M059J (cell line): ENCODE measurements around the gene DUOXA2. TPM values are rescaled to one million over a fixed set of nuclear protein-coding genes. Genes with fewer than 3 reads are reported as not detected.

ENCODE experiments used
- DNase-seq: peaks from one replicate; pipeline ENCODE4 v3.0.0-alpha.2; 2012; ENCODE audit warnings: low read depth
- total RNA-seq: library from RNA; depleted of rRNA; stranded (reverse); fragments of >200 nt; shearing (Covaris generic); gene quantifications from 2 replicates; pipeline ENCODE4 v1.2.3, GENCODE V29; 2014

The DUOXA2 gene
- total RNA-seq, 1 experiment from 2014 or later, result 0.05 TPM

DNA sequence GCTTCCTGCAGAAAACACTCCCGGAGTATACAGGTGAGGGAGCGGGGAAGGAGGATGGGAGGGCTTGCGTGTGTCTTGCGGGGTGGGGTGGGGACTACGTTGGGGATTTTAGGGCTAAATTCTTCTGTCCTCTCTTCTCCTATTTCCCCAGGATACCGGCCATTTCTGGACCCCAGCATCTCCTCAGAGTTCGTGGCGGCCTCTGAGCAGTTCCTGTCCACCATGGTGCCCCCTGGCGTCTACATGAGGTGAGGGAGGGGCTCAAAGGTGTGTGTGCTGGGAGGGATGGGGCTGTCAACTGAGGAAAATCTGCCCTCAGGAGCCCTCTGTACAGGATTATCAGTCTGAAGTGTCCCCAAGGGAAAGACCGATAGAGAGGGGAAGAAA lies 22.2 kb downstream of the DUOXA2 start:
- DNase-seq, result no peak

DNA sequence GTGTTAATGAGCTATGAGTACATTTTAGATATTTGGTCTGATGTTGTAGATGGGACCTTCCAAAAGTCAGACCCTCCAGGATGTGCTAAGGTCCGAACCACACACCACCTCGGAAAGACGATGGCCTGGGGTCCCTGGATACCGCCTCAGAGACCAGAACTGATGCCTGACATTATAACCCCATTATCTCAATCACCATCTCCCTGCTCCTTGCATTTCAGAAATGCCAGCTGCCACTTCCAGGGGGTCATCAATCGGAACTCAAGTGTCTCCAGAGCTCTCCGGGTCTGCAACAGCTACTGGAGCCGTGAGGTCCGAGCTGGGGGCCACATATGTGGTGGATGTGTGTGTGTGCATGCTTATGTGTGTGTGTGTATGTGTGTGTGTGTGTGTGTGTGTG lies 23.6 kb downstream of the DUOXA2 start:
- DNase-seq, result no peak

DNA sequence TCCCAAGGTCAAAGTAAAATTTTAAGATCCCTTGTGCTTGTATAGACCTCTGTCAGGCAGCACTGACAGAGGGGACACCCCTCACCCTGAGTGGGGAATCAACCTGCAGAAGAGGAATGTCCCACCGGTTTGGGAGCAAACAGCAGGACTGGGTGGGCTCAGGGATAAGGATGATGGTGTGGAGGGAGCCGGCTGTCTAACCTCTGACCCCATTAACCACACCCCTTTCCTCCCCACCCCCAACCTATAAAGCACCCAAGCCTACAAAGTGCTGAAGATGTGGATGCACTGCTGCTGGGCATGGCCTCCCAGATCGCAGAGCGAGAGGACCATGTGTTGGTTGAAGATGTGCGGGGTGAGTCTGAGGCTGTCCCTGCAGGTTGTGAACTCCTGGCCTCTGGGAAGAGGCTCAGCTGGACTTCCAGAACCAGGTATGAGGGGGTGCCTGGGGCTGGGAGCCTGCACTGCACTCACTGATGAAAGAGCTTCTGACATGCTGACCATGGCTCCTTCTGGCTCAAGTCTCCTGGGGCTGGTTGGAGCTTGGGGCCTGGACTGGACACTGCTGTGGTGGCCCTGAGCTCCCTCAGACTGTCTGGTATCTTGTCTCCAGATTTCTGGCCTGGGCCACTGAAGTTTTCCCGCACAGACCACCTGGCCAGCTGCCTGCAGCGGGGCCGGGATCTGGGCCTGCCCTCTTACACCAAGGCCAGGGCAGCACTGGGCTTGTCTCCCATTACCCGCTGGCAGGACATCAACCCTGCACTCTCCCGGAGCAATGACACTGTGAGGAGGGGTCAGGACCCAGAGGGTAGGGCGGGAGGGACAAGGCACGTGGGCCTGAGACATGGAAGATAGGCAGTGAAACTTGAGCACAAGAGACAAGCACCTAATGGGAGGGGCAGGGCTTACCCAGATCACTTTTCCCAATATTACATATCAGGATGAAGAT lies 25.0 kb downstream of the DUOXA2 start:
- DNase-seq, result no peak

GRCh38 chr15:45139770-45140169 lies 25.6 kb downstream of the DUOXA2 start:
- DNase-seq, result no peak

- DNase-seq, result no peak
Observed at GRCh38 chr15:45140557-45141250, 26.6 kb downstream of the DUOXA2 start.

GRCh38 chr15:45141386-45141785 lies 27.3 kb downstream of the DUOXA2 start:
- DNase-seq, result no peak

DNA sequence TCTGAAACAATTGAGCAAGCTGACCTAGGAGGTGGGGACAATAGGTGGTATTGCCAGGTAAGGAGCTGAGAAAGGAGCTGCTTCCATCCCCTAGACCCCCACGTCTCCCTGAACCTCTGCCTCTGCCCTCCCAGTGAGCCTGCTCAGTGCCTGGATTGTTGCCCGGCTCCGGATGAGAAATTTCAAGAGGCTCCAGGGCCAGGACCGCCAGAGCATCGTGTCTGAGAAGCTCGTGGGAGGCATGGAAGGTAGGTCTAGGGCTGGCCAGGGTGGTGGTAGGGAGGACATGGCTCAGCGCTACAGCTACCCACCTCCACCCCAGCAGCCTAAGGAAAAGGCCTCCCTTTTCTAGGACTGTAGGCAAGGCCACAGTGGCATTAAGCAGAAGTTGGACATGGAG lies 28.9 kb downstream of the DUOXA2 start:
- no peak for DNase-seq

DNA sequence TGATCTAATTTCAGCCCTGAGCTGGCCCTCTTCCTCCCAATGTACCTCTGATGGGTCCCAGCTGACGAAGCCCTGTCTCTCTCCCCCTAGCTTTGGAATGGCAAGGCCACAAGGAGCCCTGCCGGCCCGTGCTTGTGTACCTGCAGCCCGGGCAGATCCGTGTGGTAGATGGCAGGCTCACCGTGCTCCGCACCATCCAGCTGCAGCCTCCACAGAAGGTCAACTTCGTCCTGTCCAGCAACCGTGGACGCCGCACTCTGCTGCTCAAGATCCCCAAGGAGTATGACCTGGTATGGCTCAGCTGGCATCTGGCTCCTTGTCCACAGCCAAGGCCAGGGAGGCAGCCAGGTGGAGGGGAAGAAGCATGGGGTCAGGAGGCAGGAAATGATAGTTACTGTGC lies 29.8 kb downstream of the DUOXA2 start:
- no peak for DNase-seq

DNA sequence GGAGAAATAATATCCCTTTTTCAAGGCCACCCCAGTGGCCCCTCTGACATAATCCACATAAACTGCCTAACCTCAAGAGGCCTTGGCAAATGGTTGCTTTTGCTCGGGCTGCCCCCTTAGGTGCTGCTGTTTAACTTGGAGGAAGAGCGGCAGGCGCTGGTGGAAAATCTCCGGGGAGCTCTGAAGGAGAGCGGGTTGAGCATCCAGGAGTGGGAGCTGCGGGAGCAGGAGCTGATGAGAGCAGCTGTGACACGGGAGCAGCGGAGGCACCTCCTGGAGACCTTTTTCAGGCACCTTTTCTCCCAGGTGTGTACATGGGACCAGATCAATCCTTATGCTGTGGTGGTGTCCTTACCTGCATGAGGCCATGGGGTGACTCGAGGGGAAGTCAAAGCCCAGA lies 30.6 kb downstream of the DUOXA2 start:
- no peak for DNase-seq

GRCh38 chr15:45146405-45146804 lies 32.3 kb downstream of the DUOXA2 start:
- DNase-seq, result no peak

- no peak for DNase-seq
Observed at GRCh38 chr15:45147606-45148005, 33.5 kb downstream of the DUOXA2 start.

DNA sequence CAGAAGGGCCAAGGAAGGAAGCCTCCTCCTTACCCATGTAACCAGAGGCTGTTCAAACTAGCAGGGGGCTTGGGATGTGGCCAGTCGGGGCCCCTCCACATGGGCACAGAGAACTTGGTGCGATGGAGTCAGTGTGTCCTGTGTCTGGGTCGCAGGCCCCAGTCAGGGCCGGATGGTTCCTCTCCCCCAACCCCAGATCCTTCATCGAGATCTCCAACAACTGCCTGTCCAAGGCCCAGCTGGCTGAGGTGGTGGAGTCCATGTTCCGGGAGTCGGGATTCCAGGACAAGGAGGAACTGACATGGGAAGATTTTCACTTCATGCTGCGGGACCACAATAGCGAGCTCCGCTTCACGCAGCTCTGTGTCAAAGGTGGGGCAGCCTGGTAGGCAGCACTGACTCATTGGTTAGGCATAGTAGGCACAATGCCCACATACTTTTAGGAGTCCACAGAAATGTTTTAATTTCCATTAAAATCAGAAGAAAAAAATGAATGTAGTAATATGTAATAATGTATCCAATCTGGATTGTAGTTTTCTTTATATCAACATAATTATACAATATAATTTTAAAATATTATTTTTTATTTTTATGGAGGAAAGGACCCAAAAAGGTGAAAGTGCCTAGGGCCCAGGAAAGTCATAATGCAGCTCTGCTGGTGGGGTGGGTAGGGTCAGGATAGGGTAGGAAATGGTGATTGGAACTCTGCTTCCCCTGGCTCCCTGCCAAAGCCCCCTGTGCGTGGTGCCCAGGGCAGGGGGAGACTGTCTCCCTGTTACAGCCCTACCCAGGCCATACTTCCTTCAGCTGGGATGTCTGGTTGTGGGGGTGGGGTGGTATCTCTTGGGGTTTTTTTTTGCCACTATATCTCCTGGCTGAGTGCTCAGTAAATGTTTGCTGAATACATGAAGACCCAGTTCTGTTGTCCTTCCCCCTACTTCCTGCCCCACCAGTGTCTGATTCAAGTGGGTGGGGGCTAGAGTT lies 34.2 kb downstream of the DUOXA2 start:
- no peak for DNase-seq

DNA sequence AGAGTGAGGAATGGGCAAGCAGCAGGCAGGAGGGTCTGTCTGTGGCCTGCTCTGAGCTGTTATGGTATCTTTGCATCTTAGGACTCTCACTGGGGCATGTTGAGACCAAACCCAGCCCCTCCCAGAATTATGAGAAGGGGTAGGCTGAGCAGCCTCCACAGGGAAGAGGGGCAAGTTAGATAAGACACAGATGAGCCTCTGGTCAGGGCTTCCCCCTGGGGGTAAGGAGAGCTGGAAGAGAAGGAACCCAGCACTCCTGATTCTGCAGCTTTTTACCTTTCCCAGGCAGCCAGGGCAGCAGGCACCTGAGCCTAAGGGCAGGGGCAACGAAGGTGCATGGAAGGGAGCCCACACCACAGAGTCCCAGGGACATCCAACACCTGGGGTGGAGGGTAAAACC lies 34.9 kb downstream of the DUOXA2 start:
- DNase-seq, result no peak

- DNase-seq, result no peak
Observed at GRCh38 chr15:45150481-45150880, 36.4 kb downstream of the DUOXA2 start.

DNA sequence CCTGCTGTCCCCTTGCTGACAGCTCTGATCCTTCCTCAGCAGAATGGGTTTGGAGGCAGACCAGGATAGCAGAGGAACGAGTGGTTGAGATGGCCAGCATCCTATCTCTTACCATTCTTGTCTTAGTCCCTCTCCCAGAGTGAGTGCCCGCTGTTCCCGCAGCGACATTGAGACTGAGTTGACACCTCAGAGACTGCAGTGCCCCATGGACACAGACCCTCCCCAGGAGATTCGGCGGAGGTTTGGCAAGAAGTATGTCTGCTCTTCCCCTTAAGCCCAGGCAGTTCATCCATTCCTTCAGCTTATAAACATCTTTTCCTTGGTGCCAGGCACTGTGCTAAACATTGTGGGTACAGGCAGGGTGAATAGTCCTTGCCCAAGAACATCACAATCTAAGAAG lies 36.9 kb downstream of the DUOXA2 start:
- DNase-seq, result no peak

DNA sequence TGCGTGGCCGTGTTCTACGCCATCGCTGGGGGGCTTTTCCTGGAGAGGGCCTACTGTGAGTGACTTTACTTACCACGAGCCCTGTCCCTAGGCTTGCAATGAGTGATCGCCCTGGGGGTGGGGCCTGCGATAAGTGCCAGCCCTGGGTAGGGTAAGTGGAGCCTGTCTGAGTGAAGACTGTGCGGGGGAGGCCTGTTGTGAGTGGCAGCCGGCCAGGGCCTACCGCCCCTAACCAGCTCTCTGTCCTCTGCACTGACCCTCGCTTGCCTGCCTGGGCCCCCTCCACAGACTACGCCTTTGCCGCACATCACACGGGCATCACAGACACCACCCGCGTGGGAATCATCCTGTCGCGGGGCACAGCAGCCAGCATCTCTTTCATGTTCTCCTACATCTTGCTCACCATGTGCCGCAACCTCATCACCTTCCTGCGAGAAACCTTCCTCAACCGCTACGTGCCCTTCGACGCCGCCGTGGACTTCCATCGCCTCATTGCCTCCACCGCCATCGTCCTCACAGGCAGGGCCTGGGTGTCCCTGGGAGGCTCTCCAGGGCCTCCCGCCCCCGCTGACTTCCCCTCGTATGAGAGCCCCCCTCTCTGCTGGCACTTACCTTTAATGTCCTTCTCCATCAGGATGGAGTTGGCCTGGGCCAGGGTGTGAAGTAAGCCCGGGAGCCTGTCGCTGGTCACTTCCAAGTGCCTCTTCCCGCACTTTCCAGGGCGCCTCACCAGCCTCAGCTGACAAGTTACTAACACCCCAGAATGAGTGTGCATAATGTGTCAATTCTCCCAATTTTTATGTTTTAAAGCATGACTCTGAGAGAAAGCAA lies 38.1 kb downstream of the DUOXA2 start:
- DNase-seq, result no peak

GRCh38 chr15:45155739-45156138 lies 41.6 kb downstream of the DUOXA2 start:
- DNase-seq, result no peak

- DNase-seq, result peak; percentile 33
Observed at GRCh38 chr15:45156744-45157455, 42.8 kb downstream of the DUOXA2 start.

- DNase-seq, result peak; percentile 79
Observed at GRCh38 chr15:45157974-45158373, 43.8 kb downstream of the DUOXA2 start.

DNA sequence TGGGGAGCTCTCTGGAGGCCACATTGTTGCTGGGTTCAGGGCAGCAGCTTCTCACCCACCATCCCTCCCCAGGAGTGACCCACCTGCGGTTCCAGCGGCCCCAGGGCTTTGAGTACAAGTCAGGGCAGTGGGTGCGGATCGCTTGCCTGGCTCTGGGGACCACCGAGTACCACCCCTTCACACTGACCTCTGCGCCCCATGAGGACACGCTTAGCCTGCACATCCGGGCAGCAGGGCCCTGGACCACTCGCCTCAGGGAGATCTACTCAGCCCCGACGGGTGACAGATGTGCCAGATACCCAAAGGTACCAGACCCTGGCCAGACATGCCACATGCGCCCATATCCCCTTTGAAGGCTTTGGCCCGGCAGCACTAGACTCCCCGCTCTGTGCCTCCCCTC lies 47.5 kb downstream of the DUOXA2 start:
- DNase-seq, result no peak
